HG03060 (cell line): ENCODE data around the gene CYSLTR2.

Experiments used
- ATAC-seq: cut with Tn5 transposase; IDR thresholded peaks from one replicate; pipeline ENCODE4 v1.9.1; 2021; ENCODE audit warnings: low read depth, moderate number of reproducible peaks; ENCODE audit not compliant: unreplicated experiment

The CYSLTR2 gene, protein sequence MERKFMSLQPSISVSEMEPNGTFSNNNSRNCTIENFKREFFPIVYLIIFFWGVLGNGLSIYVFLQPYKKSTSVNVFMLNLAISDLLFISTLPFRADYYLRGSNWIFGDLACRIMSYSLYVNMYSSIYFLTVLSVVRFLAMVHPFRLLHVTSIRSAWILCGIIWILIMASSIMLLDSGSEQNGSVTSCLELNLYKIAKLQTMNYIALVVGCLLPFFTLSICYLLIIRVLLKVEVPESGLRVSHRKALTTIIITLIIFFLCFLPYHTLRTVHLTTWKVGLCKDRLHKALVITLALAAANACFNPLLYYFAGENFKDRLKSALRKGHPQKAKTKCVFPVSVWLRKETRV

DNA sequence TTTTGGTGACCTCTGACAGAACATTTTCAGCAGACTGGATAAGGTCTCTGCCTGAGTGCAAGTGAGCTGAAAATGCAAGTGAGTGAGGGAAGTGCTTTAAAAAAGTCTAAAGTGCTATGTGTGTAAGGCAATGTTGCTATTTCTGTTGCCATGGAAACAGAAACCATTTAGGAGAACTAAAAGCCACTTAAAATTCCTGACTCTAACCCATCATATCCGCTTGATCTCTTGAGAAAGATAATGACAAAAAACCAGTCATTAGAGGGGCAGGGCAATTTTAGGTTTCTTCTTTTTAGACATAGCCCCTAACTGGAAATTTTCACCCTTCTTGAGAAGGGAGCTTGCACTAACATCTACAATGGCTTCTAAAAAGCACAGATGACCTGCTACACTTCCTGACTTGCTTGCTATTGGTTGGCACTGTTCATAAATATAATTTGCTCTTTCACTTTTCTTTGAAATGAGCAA lies at the start of gene CYSLTR2:
TSS of gene CYSLTR2 (plus strand) at position 458 of the 468 bp plus-strand sequence. CDS start 52,889 bp downstream, outside the sequence.
- ATAC-seq = no peak

DNA sequence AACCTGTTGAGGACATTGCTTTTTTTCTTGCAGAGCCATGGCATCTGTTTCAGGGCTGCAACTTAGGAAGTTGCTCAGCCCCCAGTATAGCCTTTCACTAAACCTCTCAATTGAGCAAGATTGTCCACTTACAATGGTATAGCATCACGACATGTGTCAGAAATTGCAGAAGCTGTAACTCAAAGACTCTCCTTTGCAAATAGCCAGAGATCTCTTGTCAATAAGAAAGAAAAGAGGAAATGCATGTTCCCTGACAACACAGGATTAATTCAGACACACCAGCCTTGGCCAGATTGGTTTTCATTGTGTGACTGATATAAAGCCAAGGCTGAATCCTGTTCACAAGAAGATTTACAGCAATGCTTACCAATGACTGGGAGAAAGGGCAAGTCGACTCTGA lies 38.7 kb upstream of the CYSLTR2 start:
- ATAC-seq = no peak

GRCh38 chr13:48618937-48619336 lies 34.8 kb upstream of the CYSLTR2 start:
- no peak for ATAC-seq

DNA sequence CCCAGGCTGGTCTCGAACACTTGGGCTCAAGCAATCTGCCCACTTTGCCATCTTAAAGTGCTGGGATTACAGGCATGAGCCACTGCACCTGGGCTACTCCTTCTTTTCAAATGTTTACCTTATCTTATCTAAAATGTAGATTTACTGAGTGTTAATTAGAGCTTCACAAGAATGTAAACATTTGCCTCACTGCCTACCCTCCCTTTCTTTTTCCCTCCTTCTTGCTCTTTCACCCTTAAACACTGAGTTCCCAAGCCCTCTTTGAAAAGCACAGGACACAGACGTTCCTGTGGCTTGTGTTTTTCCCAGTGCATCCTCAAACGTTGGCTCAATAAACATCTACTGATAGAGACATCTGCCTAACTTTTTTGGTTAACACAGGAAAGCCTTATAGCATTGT lies 32.7 kb upstream of the CYSLTR2 start:
- ATAC-seq = no peak

GRCh38 chr13:48624016-48624415 lies 29.7 kb upstream of the CYSLTR2 start:
- ATAC-seq = no peak

DNA sequence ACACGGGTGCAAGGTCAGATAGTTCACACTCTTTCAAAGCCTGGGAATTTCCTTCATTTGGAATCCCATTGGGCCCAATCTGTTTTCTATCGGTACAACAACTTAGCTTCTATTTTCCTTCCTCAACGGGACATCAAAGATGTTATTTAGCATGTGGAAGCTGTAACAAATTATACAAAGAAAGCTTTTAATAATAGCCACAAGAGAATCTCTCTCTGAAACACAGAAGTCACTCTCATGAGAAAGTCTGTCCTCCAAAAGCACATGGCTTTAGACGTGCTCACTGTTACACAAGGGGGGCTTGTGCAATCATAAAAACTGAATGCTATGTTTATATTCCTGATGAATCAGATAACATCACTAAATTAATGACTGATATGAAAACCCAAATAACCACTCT lies 28.9 kb upstream of the CYSLTR2 start:
- no peak for ATAC-seq

GRCh38 chr13:48625413-48626076 lies 28.2 kb upstream of the CYSLTR2 start:
- ATAC-seq = no peak

- no peak for ATAC-seq
Measured at GRCh38 chr13:48626077-48626449, 27.7 kb upstream of the CYSLTR2 start.

GRCh38 chr13:48626726-48627451 lies 26.8 kb upstream of the CYSLTR2 start:
- ATAC-seq = no peak

- ATAC-seq = no peak
Measured at GRCh38 chr13:48629277-48629676, 24.5 kb upstream of the CYSLTR2 start.

- no peak for ATAC-seq
Measured at GRCh38 chr13:48630291-48630690, 23.4 kb upstream of the CYSLTR2 start.

DNA sequence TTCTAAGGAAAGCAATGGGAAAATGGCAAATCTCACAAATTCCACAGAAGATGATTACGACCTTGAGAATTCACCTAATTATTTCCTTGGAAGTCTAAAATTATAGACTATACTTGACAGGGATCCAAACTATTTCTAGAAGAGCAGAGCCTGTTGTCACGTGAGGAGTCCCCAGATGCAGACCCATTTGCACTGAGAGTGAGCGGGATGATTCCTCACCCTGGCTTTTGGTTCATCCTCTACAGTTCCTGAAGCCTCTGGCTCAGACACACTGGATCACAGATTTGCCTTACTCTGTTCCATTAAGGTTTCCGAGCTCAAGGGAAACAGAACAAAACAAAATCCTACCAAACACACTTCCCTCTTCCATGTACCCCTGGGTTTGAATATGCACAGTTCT lies 23.0 kb upstream of the CYSLTR2 start:
- ATAC-seq = no peak

GRCh38 chr13:48631441-48631840 lies 22.3 kb upstream of the CYSLTR2 start:
- ATAC-seq = no peak

GRCh38 chr13:48633700-48634099 lies 20.0 kb upstream of the CYSLTR2 start:
- no peak for ATAC-seq

DNA sequence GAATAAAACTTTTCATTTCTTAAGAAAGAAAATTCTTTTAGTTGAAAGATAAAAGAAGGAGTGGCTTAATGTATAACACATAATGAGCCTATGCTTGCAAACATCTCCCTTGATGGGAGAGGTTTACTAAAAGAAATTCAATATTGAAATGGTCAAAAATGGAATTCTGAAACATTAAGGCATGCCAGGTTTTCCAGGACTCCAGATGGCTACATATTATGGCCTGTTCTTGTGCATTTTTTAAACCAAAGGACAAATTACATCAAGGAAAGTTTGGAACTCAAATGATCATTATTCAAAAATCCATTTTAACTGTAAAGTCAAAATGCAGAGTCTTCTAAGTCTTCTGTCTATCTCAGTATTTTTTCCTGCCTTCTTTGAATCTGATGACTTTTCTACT lies 19.1 kb upstream of the CYSLTR2 start:
- ATAC-seq = no peak

GRCh38 chr13:48635478-48635877 lies 18.3 kb upstream of the CYSLTR2 start:
- no peak for ATAC-seq

GRCh38 chr13:48636550-48636949 lies 17.2 kb upstream of the CYSLTR2 start:
- no peak for ATAC-seq

- no peak for ATAC-seq
Measured at GRCh38 chr13:48637601-48638000, 16.1 kb upstream of the CYSLTR2 start.

GRCh38 chr13:48640767-48641166 lies 13.0 kb upstream of the CYSLTR2 start:
- ATAC-seq = no peak

GRCh38 chr13:48641404-48641803 lies 12.3 kb upstream of the CYSLTR2 start:
- no peak for ATAC-seq

GRCh38 chr13:48642061-48642460 lies 11.7 kb upstream of the CYSLTR2 start:
- no peak for ATAC-seq
